KOPT-K1 (cell line): Measurements from ENCODE around the gene TMEM97.
"Not testable (repeated sequence)": the region's sequence is repeated elsewhere in the genome, so short reads cannot be mapped to it uniquely, and the experiment has no call there.

Experiments
- H3K27ac ChIP-seq: fragments of 200-600 bp; sonication (generic); 2 replicates; pipeline ENCODE4 v1.5.1; 2016; ENCODE audit warnings: antibody characterized with exemption, mild to moderate bottlenecking, low read depth, low read length; ENCODE audit not compliant: poor library complexity, severe bottlenecking
- H3K36me3 ChIP-seq: fragments of 200-600 bp; sonication (generic); 2 replicates; pipeline ENCODE4 v1.5.1; 2017; ENCODE audit warnings: antibody characterized with exemption, mild to moderate bottlenecking, low read length, moderate library complexity; ENCODE audit not compliant: insufficient read depth
- H3K9me3 ChIP-seq: fragments of 200-600 bp; sonication (generic); 2 replicates; pipeline ENCODE4 v1.5.1; 2017; ENCODE audit warnings: antibody characterized with exemption, low read length, mild to moderate bottlenecking; ENCODE audit not compliant: insufficient read depth, poor library complexity, severe bottlenecking

TMEM97 gene

DNA sequence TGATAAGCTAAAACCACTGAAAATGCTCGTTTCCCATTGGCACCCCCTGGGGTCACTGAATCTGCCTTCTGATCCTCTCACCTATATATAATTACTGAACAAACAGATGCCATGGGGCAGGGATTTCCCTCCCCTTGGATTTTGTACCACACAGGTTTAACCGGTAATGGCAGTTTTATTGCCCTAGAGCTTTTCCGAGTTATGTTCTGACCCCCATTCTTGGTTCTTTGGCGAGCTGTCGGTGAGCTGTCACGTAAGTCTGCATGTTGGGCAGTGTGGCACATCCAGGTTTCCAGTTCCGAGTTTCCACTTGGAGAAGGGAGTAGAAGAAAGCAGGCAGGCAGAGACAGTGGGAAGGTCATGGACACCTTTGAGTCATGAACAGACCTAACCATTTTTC lies 7.1 kb downstream of the TMEM97 start:
- no peaks in the 10 kb centered on the region for H3K9me3 ChIP-seq
- peaks cover 67% of the 10 kb centered on the region for H3K36me3 ChIP-seq
- no peak overlapping the region for H3K27ac ChIP-seq

GRCh38 chr17:28327031-28327607 lies 8.1 kb downstream of the TMEM97 start:
- Histone ChIP-seq H3K9me3 (no peaks in the 10 kb centered on the region), H3K27ac (no peak overlapping the region), H3K36me3 (peaks cover 71% of the 10 kb centered on the region)

DNA sequence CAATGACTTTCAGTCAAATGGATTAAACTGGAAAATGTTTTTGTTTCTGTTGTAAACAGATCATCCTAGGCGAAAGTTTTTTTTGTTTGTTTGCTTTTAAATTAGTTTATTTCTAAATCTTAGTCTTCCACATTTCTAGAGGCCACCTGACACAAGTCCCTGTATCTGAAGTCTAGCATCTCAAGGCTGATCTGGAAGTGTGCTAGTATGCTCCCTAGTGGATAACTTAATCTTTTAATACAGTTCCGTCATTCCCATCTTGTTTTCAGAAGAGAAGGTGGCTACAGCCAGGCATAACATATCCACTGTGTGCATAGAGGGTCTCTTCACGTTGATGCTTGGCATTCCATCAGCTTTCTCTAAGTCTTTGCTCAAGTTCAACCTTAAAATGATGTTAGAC lies 8.7 kb downstream of the TMEM97 start:
- Histone ChIP-seq H3K27ac (no peak overlapping the region), H3K9me3 (no peaks in the 10 kb centered on the region), H3K36me3 (peaks cover 67% of the 10 kb centered on the region)

- peaks cover 63% of the 10 kb centered on the region for H3K36me3 ChIP-seq
Measured at GRCh38 chr17:28328325-28328724, 9.3 kb downstream of the TMEM97 start.

GRCh38 chr17:28330671-28331070 lies 11.7 kb downstream of the TMEM97 start:
- Histone ChIP-seq H3K27ac (no peak overlapping the region), H3K9me3 (no peaks in the 10 kb centered on the region), H3K36me3 (peaks cover 55% of the 10 kb centered on the region)

More at GRCh38 chr17:28328325-28328724, 9.3 kb downstream of the TMEM97 start:
- Histone ChIP-seq H3K27ac (no peak overlapping the region), H3K9me3 (no peaks in the 10 kb centered on the region)

- Histone ChIP-seq H3K27ac (no peak overlapping the region), H3K9me3 (no peaks in the 10 kb centered on the region), H3K36me3 (peaks cover 42% of the 10 kb centered on the region)
Measured at GRCh38 chr17:28331891-28332420, 13.0 kb downstream of the TMEM97 start.

DNA sequence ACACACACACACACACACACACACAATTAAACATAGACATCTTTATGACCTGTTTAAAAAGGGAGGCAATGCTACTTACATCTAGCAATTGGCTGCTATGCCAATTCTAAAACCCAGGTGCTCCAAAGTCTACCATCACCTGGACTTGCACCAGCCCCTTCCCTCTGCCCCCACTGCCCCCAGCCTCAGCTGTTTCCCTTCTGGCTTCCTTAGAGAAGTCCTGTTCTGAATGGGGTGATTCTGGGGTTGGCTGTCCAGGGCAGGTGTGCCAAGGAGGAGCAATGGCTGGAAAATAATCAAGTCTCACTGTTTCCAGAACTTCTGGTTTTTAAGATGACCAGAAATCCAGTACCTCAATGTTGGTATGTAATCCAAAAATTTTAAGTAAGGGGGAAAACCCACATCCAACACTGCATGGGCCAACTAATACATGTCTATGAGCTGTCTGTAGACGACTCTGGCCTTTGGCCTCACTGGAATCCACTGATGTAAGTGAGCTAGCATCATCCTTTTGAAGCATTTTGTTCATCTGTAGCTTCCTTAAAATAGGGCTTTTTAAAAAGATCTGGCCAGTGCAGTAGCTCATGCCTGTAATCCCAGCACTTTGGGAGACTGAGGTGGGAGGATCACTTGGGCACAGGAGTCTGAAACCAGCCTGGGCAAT lies 14.2 kb downstream of the TMEM97 start:
- no peak overlapping the region for H3K27ac ChIP-seq
- peaks cover 30% of the 10 kb centered on the region for H3K36me3 ChIP-seq
- no peaks in the 10 kb centered on the region for H3K9me3 ChIP-seq

DNA sequence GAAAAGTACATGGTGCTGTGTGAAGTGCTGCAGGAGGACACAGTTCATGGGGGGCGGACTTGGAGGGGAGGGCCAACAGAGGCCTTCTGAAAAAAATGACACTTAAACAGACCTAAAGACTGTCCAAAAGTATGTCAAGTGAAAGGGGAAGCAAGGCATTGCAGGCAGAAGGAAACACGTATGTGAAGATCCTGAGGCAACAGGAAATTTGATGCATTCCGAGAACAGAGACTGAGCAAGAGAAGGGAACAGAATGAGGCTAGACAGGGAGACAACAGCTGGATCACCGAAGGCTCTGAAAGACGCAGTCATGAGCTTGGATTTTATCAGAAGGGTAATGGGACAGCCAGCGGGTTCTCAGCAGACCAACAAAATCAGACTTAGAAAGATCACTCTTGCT lies 15.2 kb downstream of the TMEM97 start:
- peaks cover 20% of the 10 kb centered on the region for H3K36me3 ChIP-seq
- H3K27ac ChIP-seq, result no peak overlapping the region
- H3K9me3 ChIP-seq, result no peaks in the 10 kb centered on the region

DNA sequence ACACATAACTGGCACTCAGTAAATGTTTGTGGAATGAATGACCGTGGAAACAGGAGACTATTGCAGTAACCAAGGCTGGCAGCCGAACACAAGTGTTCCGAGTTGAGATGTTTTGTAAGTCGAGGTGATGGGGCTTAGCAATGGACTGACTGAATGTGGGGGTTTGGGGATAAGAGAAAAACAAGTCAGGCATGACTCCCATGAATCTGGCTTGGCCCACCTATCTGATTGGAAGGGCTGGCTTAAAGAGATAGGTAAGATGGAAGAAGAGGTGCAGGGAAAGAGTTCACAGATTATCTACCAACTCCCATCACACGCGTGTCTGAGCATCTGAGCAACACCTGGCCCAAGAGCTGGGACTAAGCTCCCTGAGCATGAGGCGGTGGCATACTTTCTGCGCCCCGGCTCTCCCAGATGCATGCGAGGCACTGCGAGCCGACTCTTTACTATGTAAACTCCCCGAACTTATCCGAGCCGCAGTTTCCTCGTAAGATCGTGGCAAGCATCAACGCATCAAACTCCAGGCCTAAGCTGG lies 15.7 kb downstream of the TMEM97 start:
- peak overlapping the region; percentile 30 for H3K27ac ChIP-seq
- peaks cover 16% of the 10 kb centered on the region; the same call in 1 of the 2 replicates for H3K36me3 ChIP-seq

GRCh38 chr17:28335201-28335958 lies 16.4 kb downstream of the TMEM97 start, which contains the start of the genes IFT20 and TNFAIP1:
TSS of gene IFT20 (minus strand) at chr17:28335472. CDS start at chr17:28331985, 3,487 bp downstream.
TSS of gene TNFAIP1 (plus strand) at chr17:28335761. CDS start at chr17:28339522, 3,761 bp downstream.
- Histone ChIP-seq H3K9me3 (no peaks in the 10 kb centered on the region), H3K36me3 (peaks cover 13% of the 10 kb centered on the region; the same call in 1 of the 2 replicates), H3K27ac (peak within 1 kb of the TSS; percentile 57)

More for the DNA sequence above, 15.7 kb downstream of the TMEM97 start:
- no peaks in the 10 kb centered on the region for H3K9me3 ChIP-seq

GRCh38 chr17:28335959-28336871 lies 17.2 kb downstream of the TMEM97 start:
- H3K9me3 ChIP-seq, result no peaks in the 10 kb centered on the region
- H3K27ac ChIP-seq, result peak overlapping the region; percentile 57
- peaks cover 10% of the 10 kb centered on the region for H3K36me3 ChIP-seq

GRCh38 chr17:28338056-28338768 lies 19.2 kb downstream of the TMEM97 start:
- Histone ChIP-seq H3K27ac (no peak overlapping the region), H3K9me3 (no peaks in the 10 kb centered on the region), H3K36me3 (peaks cover 22% of the 10 kb centered on the region)

GRCh38 chr17:28338769-28339212 lies 19.8 kb downstream of the TMEM97 start:
- peaks cover 22% of the 10 kb centered on the region for H3K36me3 ChIP-seq
- not testable (repeated sequence) for H3K9me3 ChIP-seq, H3K27ac ChIP-seq
